ENCODE measurements around the gene CBX4. TPM values are rescaled to one million over a fixed set of nuclear protein-coding genes. Genes with fewer than 3 reads are reported as not detected.
A peak's percentile ranks its signal among the peaks of the same experiment; 100 is the strongest.

The CBX4 gene
- total RNA-seq (100 to 1,000 TPM in 2 of 5 experiments, 10 to 100 TPM in 3; 37.7 to 134 (median 84.4) TPM), polyA plus RNA-seq (1 to 10 TPM; 4.0 to 7.4 TPM), total RNA-seq (141 reads per million, percentile 89 among the genes with 10 or more reads in this experiment)

GRCh38 chr17:79839356-79840268 lies at the start of gene CBX4:
TSS of gene CBX4 (minus strand) at chr17:79839440. CDS start at chr17:79839251, 189 bp downstream.
- ChIA-PET POLR2A (interaction anchor here (0.6 to 5.1 kb wide), 21 partner anchors 9 to 1154 kb away, joined by 3 to 51 read pairs (median 6); partner anchors contain the start of genes CBX2 and CBX8), CTCF (interaction anchor here (1.2 to 1.4 kb wide), 2 partner anchors 27 to 47 kb away, joined by 4 read pairs; no protein-coding TSS in a partner anchor)
- Mint-ChIP-seq H3K27ac (peak within 1 kb of the TSS; percentile 95 to 99 (median 97)), H3K27me3 (peaks cover 13 to 34% (median 18%) of the 10 kb centered on the region in 5 donors), H3K4me3 (peak within 1 kb of the TSS; percentile 93 to 99 (median 96)), H3K9me3 (peaks cover 0 to 6% (median 0%) of the 10 kb centered on the region in 11 donors), H3K36me3 (peaks cover 3 to 14% (median 6%) of the 10 kb centered on the region in 5 donors), H3K4me1 (peaks cover 11 to 58% (median 28%) of the 10 kb centered on the region in 7 donors)
- H3K36me3 ChIP-seq (ENCODE audit: control insufficient read depth in 2 of 3, insufficient read depth in 3 of 3, low read length in 3 of 3), result peaks cover 5 to 15% (median 8%) of the 10 kb centered on the region in 3 experiments
- H3K4me1 ChIP-seq (ENCODE audit: control insufficient read depth in 2 of 2, insufficient read depth in 2 of 2, low read length in 2 of 2), result peaks cover 60 to 72% of the 10 kb centered on the region in 2 donors
- peak within 1 kb of the TSS; percentile 78 for H3K27ac ChIP-seq (ENCODE audit: low read depth, low read length)
- peaks cover 15 to 34% of the 10 kb centered on the region in 2 donors for H3K27me3 ChIP-seq (ENCODE audit: control insufficient read depth in 2 of 2, insufficient read depth in 2 of 2, low read length in 2 of 2)
- H3K4me3 ChIP-seq (ENCODE audit: low read length), result peak within 1 kb of the TSS; percentile 78
- intact Hi-C loops (cut with micrococcal nuclease), result loop anchor here (1.0 to 10.0 kb wide), 12 partner anchors 24 to 1555 kb away; partner anchors contain the start of genes BAHCC1 (in 1 of the 2), CBX8 (in 1 of the 2), CCDC40 (in 1 of the 2) and EIF4A3 (in 1 of the 2)
- ATAC-seq (peak; percentile 89), DNase-seq (peak; percentile 76 to 92 (median 88))
- H3K9me3 ChIP-seq (ENCODE audit: control insufficient read depth in 2 of 3, low read length in 3 of 3), result no peaks in the 10 kb centered on the region

DNA sequence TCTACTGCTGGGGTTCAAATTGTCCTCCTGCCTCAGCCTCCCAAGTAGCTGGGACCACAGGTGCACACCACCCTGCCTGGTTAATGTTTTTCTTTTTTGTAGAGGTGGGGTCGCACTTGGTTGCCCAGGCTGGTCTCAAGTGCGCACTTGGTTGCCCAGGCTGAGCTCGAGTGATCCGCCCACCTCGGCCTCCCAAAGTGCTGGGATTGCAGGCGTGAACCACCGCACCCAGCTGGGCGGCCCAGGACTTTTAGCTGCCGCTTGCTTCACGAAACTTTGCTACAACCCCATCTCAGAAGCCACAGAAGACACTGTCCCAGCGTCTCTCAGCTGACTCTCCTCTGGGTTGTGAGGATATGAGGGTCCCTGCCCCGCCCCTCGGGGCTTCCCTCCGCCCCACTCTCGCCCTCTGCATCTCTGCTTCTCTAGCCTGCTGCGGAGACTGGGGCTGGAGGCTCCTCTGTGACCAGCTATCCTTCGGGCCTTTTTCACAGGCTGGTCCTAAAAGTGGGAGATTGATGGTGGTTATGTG lies 48.8 kb upstream of the CBX4 start:
- peaks cover 0 to 3% (median 0%) of the 10 kb centered on the region in 5 donors for H3K36me3 Mint-ChIP-seq
- no peaks in the 10 kb centered on the region for H3K4me1 Mint-ChIP-seq
- H3K4me3 ChIP-seq (ENCODE audit: low read length), result no peak overlapping the region
- H3K9me3 Mint-ChIP-seq, result peaks cover 0 to 3% (median 0%) of the 10 kb centered on the region in 11 donors
- H3K27me3 Mint-ChIP-seq, result peaks cover 28 to 51% (median 33%) of the 10 kb centered on the region in 5 donors
- H3K4me1 ChIP-seq (ENCODE audit: control insufficient read depth in 2 of 2, insufficient read depth in 2 of 2, low read length in 2 of 2), result no peaks in the 10 kb centered on the region
- H3K27me3 ChIP-seq (ENCODE audit: control insufficient read depth in 2 of 2, insufficient read depth in 2 of 2, low read length in 2 of 2), result no peaks in the 10 kb centered on the region
- no peak overlapping the region for H3K4me3 Mint-ChIP-seq
- DNase-seq, result no peak
- no peak overlapping the region for H3K27ac ChIP-seq (ENCODE audit: low read depth, low read length)
- no peak for ATAC-seq
- no peaks in the 10 kb centered on the region for H3K36me3 ChIP-seq (ENCODE audit: control insufficient read depth in 2 of 3, insufficient read depth in 3 of 3, low read length in 3 of 3)
- ChIA-PET POLR2A (no interaction called here), CTCF (no interaction called here)
- no peaks in the 10 kb centered on the region for H3K9me3 ChIP-seq (ENCODE audit: control insufficient read depth in 2 of 3, low read length in 3 of 3)
- intact Hi-C loops (cut with micrococcal nuclease), result no loop called here
- H3K27ac Mint-ChIP-seq, result no peak overlapping the region

- DNase-seq, result no peak
- no peak overlapping the region for H3K27ac Mint-ChIP-seq
- H3K4me3 ChIP-seq (ENCODE audit: low read length), result no peak overlapping the region
- H3K9me3 Mint-ChIP-seq, result peaks cover 0 to 3% (median 0%) of the 10 kb centered on the region in 11 donors
- peaks cover 0 to 3% (median 0%) of the 10 kb centered on the region in 5 donors for H3K36me3 Mint-ChIP-seq
- no peaks in the 10 kb centered on the region for H3K27me3 ChIP-seq (ENCODE audit: control insufficient read depth in 2 of 2, insufficient read depth in 2 of 2, low read length in 2 of 2)
- intact Hi-C loops (cut with micrococcal nuclease), result no loop called here
- no peak for ATAC-seq
- no peak overlapping the region for H3K27ac ChIP-seq (ENCODE audit: low read depth, low read length)
- no peaks in the 10 kb centered on the region for H3K36me3 ChIP-seq (ENCODE audit: control insufficient read depth in 2 of 3, insufficient read depth in 3 of 3, low read length in 3 of 3)
- no peaks in the 10 kb centered on the region for H3K4me1 Mint-ChIP-seq
- no peak overlapping the region for H3K4me3 Mint-ChIP-seq
- POLR2A ChIA-PET, result no interaction called here
- H3K4me1 ChIP-seq (ENCODE audit: control insufficient read depth in 2 of 2, insufficient read depth in 2 of 2, low read length in 2 of 2), result no peaks in the 10 kb centered on the region
- no peaks in the 10 kb centered on the region for H3K9me3 ChIP-seq (ENCODE audit: control insufficient read depth in 2 of 3, low read length in 3 of 3)
- CTCF ChIA-PET, result no interaction called here
- H3K27me3 Mint-ChIP-seq, result peaks cover 30 to 49% (median 33%) of the 10 kb centered on the region in 5 donors
These were observed 48.3 kb upstream of the CBX4 start for GRCh38 chr17:79887451-79887991.

GRCh38 chr17:79883202-79883601 lies 44.0 kb upstream of the CBX4 start:
- Mint-ChIP-seq H3K27me3 (peaks cover 6 to 49% (median 25%) of the 10 kb centered on the region in 5 donors), H3K4me3 (no peak overlapping the region), H3K27ac (no peak overlapping the region), H3K9me3 (no peaks in the 10 kb centered on the region), H3K4me1 (no peaks in the 10 kb centered on the region), H3K36me3 (no peaks in the 10 kb centered on the region)
- ATAC-seq, result no peak
- POLR2A ChIA-PET, result no interaction called here
- no peak overlapping the region for H3K4me3 ChIP-seq (ENCODE audit: low read length)
- no peak for DNase-seq
- no peaks in the 10 kb centered on the region for H3K36me3 ChIP-seq (ENCODE audit: control insufficient read depth in 2 of 3, insufficient read depth in 3 of 3, low read length in 3 of 3)
- H3K9me3 ChIP-seq (ENCODE audit: control insufficient read depth in 2 of 3, low read length in 3 of 3), result no peaks in the 10 kb centered on the region
- intact Hi-C loops (cut with micrococcal nuclease), result no loop called here
- CTCF ChIA-PET, result no interaction called here
- H3K27ac ChIP-seq (ENCODE audit: low read depth, low read length), result no peak overlapping the region
- H3K4me1 ChIP-seq (ENCODE audit: control insufficient read depth in 2 of 2, insufficient read depth in 2 of 2, low read length in 2 of 2), result no peaks in the 10 kb centered on the region
- no peaks in the 10 kb centered on the region for H3K27me3 ChIP-seq (ENCODE audit: control insufficient read depth in 2 of 2, insufficient read depth in 2 of 2, low read length in 2 of 2)

DNA sequence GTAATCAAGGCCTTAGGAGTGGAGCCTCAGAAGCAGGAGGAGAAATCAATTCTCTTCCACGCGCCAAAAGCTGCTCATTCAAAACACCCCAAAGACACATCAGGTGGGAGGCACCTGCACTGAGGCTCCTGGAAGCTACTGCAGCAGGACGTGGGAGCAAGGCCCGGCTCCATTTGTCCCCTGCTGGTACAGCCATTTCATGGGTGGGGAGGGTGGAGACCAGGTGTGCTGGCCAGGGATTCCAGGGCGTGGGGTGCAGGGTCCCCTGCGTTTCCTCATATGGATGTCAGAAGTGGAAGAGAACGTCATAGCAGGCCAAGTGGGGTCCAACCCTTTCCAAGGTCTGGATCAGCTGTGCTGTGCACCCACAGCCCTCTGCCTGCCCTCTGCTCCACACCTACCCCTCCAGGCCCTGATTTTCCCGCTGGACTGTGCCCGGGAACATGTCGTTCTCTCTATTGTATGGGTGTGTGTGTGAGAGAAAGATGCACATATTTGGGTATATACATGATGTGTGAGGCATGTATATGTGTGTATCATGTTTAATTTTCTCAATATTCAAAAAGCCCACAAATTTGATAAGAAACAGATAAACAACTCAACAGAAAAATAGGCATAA lies 39.2 kb upstream of the CBX4 start:
- ChIA-PET CTCF (no interaction called here), POLR2A (no interaction called here)
- Histone ChIP-seq H3K27ac (ENCODE audit: low read depth, low read length) (no peak overlapping the region), H3K27me3 (ENCODE audit: control insufficient read depth in 2 of 2, insufficient read depth in 2 of 2, low read length in 2 of 2) (no peaks in the 10 kb centered on the region), H3K9me3 (ENCODE audit: control insufficient read depth in 2 of 3, low read length in 3 of 3) (no peaks in the 10 kb centered on the region), H3K36me3 (ENCODE audit: control insufficient read depth in 2 of 3, insufficient read depth in 3 of 3, low read length in 3 of 3) (no peaks in the 10 kb centered on the region), H3K4me1 (ENCODE audit: control insufficient read depth in 2 of 2, insufficient read depth in 2 of 2, low read length in 2 of 2) (no peaks in the 10 kb centered on the region), H3K4me3 (ENCODE audit: low read length) (no peak overlapping the region)
- Mint-ChIP-seq H3K36me3 (no peaks in the 10 kb centered on the region), H3K27me3 (peaks cover 0 to 53% (median 12%) of the 10 kb centered on the region in 5 donors), H3K4me3 (no peak overlapping the region), H3K27ac (no peak overlapping the region), H3K4me1 (peaks cover 0 to 8% (median 5%) of the 10 kb centered on the region in 7 donors), H3K9me3 (no peaks in the 10 kb centered on the region)
- ATAC-seq, result no peak
- no peak for DNase-seq
- intact Hi-C loops (cut with micrococcal nuclease), result no loop called here

- no peak for DNase-seq
- H3K4me3 Mint-ChIP-seq, result no peak overlapping the region
- POLR2A ChIA-PET, result no interaction called here
- intact Hi-C loops (cut with micrococcal nuclease), result no loop called here
- no peaks in the 10 kb centered on the region for H3K36me3 Mint-ChIP-seq
- H3K9me3 Mint-ChIP-seq, result no peaks in the 10 kb centered on the region
- Histone ChIP-seq H3K9me3 (ENCODE audit: control insufficient read depth in 2 of 3, low read length in 3 of 3) (no peaks in the 10 kb centered on the region), H3K27ac (ENCODE audit: low read depth, low read length) (no peak overlapping the region), H3K4me3 (ENCODE audit: low read length) (no peak overlapping the region), H3K36me3 (ENCODE audit: control insufficient read depth in 2 of 3, insufficient read depth in 3 of 3, low read length in 3 of 3) (no peaks in the 10 kb centered on the region), H3K27me3 (ENCODE audit: control insufficient read depth in 2 of 2, insufficient read depth in 2 of 2, low read length in 2 of 2) (no peaks in the 10 kb centered on the region), H3K4me1 (ENCODE audit: control insufficient read depth in 2 of 2, insufficient read depth in 2 of 2, low read length in 2 of 2) (no peaks in the 10 kb centered on the region)
- CTCF ChIA-PET, result interaction anchor here (0.6 kb wide), 1 partner anchor 92 kb away, joined by 3 read pairs; no protein-coding TSS in a partner anchor
- H3K27ac Mint-ChIP-seq, result no peak overlapping the region
- no peak for ATAC-seq
- H3K4me1 Mint-ChIP-seq, result peaks cover 0 to 15% (median 5%) of the 10 kb centered on the region in 7 donors
- peaks cover 0 to 49% (median 9%) of the 10 kb centered on the region in 5 donors for H3K27me3 Mint-ChIP-seq
These were observed 37.8 kb upstream of the CBX4 start for GRCh38 chr17:79877041-79877440.
